Stimulated activated CD4-positive, alpha-beta T cell treated with anti-CD3 and anti-CD28 coated beads, Interleukin-15, amount 100 ng/mL, for 1 hour (primary cell): Measurements from ENCODE around the gene FN3KRP.

ENCODE experiments used
- DNase-seq, 2 donors: peaks; one replicate each; pipeline ENCODE4 v3.0.0-alpha.2; 2020; ENCODE audit warnings: low read depth in 1 of 2, low spot score in 1 of 2

Gene FN3KRP

GRCh38 chr17:82687375-82687861 is 29.1 kb upstream of the FN3KRP start:
- no peak for DNase-seq

DNA sequence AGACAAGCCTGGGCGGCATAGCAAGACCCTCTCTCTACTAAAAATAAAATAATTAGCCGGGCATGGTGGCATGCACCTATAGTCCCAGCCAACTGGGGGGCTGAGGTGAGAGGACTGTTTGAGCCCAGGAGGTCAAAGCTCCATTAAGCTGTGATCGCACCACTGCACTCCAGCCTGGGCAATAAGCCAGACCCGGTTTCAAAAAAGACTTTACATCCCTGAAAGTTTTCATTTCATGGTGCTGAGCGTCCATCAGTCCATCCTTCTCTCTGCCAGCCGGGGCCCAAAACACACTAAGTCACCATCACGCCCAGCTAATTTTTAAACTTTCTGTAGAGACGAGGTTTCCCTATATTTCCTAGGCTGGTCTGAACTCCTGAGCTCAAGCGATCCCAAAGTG is 28.6 kb upstream of the FN3KRP start:
- DNase-seq, result no peak

DNA sequence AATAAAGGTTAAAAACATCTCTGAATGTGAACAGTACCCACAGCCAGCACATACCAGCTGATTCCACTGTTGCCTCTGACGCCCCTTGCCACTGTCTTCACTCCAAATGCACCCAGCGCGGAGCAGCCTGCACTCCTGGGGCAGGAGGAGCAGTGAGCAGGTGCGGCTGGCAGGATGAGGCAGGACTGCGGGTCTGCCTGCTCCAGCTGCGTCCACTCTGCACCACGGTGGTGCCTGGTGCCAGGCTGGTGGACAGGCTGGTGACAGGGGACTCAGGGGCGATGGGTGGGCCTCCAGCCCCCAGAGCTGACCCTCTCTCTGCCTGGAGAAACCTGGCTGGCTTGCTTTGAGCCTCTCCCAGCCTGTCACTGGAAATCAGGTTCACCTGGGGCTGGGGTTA is 27.4 kb upstream of the FN3KRP start:
- no peak for DNase-seq

- DNase-seq, result no peak
These were observed 25.6 kb upstream of the FN3KRP start for GRCh38 chr17:82690786-82691489.

GRCh38 chr17:82691714-82692113 is 24.8 kb upstream of the FN3KRP start:
- no peak for DNase-seq

- no peak for DNase-seq
These were observed 24.2 kb upstream of the FN3KRP start for GRCh38 chr17:82692268-82692667.

DNA sequence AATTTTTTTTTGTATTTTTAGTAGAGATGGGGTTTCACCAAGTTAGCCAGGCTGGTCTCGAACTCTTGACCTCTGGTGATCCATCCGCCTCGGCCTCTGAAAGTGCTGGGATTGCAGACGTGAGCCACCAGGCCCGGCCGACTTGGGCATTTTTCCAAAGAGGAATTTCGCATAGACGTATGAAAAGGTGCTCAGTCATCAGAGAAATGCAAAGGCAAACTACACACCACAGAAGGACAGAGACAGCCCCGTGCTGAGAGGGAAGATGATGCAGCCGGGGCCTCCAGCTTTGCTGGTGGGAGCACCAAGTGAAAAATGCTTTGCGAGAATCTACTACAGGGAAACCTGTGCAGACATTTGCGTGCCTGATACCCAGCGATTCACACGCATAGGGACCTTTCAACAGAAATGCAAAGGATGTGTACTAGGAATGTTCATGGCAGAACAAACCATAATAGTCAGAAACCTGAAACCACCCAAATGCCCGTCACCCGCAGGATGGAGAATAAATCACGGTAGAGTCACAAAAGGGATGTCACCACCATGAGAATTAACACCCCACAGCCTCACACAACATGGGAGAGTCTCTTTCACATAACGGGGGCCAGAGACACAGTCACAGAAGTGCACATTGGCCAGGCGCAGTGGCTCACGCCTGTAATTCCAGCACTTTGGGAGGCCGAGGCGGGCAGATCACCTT is 23.2 kb upstream of the FN3KRP start:
- no peak for DNase-seq

- DNase-seq, result no peak
These were observed 21.9 kb upstream of the FN3KRP start for GRCh38 chr17:82694647-82695046.

DNA sequence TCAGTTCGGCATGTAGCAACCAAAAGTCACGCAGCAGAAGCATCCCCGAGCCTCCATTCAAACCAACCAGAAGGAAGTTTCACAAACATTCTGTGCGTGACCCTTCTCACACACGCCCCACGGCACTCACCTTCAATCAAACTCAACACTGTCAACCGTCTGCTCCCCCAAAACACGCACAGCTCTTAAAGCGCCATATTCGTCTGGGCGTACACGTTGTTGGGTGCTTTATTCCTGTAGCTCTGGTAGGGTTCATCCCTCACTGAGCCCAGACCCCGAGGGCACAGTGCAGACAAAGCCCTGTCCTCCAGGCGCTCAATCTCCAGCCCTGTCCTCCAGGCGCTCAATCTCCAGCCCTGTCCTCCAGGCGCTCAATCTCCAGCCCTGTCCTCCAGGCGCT is 20.2 kb upstream of the FN3KRP start:
- DNase-seq, result no peak

DNA sequence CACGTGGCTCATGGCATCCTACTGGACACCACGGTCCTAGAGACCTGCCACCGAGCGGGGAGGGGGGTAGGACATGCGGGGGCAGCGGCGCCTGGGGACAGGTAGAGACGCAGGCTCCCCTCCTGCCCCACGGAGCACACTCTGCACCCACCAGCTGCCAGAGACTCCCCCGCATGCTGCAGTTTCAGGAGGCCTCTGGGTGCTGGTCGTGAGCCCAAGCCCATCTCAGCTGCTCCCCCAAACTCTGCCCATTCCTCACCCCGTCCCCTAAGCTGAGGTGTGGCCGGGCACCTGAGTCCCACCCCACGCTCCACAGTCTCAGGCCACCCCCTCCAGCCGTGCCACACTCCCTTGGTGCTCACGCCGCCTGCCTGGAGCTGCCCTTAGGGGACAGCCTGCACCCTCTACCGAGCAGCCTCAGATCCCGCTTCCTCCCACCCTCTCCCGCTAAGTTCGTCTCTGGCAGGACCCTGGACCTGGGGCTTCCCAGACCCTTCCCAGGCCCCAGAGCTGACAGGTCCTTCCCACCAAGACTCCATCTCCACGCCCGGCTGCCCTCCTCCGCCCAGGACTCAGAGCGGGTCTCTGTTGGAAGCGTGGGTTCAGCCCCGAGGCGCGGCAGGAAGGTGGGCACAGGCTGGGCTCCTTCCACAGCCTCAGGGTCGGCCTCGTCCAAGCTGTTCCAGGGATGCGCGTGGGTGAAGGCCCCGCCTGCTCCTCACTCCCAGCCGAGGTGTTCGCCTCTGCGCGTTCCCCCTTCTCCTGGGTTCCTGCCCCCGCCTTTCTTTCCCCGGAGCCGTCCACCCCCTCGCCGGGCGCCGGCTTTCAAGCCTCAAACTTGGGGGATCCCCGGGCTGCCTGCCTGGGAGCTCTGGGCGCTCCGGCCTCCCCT is 19.3 kb upstream of the FN3KRP start:
- DNase-seq, result no peak

DNA sequence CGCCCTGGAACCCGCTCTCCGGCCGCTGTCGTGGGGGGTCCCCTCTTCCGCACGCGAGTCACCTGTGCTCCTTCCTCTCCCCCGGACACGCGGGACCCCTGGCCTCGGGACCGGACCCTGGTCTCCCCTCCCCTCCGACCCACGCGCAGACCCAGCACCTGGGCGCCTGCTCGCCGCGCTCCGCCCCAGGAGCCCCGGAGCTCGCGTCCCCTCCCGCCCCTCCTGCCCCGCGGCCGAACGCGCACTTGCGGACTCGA is 18.8 kb upstream of the FN3KRP start:
- DNase-seq, result no peak

DNA sequence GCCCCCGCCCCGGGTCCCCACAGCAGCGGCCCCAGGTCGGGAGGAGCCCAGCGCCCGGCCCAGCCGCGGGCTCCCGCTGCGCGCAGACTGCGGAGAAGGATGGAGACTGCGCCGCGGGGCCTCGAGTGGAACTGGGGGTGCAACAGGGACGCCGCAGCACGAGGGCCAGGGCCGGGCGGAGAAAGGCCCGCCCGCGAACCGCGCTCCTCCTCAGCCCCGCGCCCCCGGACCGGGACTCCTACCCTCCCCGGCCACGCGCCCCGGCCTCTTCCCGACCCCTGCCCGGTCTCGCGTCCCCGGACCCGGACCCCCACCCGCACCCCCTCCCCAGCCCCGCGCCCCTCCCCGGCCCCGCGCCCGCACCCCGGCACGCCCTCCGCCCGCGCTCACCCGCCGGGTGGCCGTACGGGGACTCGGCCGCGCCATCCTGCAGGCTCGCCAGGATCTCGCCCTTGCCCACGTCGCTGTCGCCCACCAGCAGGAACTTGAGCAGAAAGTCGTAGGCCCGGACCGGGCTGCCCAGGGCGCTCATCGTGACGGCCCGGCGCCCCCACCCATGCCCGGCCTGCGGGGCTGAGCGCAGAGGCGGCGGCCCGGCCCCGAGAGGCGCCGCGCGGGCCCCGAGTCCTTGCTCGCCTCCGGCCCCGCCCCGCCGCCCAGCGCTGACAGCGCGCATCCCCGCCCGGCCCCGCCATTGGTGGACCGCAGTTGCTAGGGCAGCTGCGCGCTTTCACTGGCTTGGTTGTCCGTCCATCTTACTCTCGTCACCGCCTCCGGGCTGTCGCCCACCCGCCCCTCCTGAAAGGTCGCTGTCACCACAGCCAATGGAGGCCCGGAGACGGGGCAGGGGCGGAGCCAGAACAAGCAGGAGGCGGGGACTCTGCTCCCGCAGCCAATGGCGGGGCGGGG is 18.2 kb upstream of the FN3KRP start, which contains the start of gene RAB40B:
Gene RAB40B (minus strand): TSS at position 634 of the 909 bp plus-strand sequence. CDS start 102 bp downstream, at position 532.
- peak; percentile 96 to 99 for DNase-seq

GRCh38 chr17:82698974-82699442 is 17.5 kb upstream of the FN3KRP start:
- DNase-seq, result no peak

DNA sequence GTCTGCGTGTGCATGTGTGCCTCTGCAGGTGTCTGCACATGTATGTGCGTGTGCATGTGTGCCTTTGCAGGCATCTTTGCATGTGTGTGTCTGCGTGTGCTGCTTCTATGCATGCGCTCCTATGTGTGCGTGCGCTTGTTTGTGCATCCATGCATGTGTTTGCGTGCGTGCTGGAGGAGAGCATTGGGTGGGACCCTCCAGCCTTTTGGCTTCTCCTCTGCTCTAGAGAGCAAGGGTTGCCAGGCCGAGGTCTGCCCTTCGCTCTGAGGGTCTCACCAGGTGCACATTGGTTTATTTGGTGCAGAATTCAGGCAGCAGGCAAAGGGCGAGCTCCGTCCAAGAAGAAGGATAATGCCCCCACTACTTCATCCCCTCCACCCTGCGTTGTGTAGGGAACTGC is 17.0 kb upstream of the FN3KRP start:
- DNase-seq, result no peak

- DNase-seq, result no peak
These were observed 14.1 kb upstream of the FN3KRP start for GRCh38 chr17:82702231-82702927.

DNA sequence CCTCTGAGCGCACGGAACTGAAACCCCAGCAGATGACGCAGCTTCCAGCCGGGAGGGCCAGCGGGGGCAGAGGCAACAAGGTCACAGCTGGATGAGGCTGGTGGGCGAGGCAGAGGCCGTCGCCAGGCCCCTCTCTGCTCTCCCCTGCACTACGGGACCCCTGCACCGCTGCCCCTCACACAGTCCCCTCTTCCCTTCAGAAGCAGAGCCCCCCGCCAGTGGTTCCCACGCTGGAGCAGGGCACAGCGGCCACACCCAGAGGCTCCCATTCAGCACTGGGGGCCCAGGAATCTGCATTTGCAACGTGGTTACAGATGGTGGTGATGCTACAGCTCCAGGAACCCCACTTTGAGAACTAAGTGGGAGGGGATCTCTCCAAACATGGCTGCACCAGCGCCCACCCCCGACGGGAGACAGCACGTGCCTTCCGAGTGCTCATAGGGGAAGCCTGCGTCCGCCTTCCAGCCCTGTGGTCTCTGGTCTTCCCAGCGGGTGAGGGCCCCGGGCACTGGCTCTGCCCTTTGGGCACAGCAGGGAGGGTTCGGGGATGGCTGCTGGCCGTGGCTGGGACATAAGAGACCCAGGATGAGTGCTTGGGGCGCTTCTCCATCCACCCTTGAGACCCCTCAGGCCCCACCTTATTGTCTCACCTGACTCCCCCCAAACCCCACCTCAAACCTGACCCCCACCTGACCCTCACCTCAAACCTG is 13.3 kb upstream of the FN3KRP start:
- DNase-seq, result no peak

- DNase-seq, result no peak
These were observed 12.3 kb upstream of the FN3KRP start for GRCh38 chr17:82703935-82704865.

DNA sequence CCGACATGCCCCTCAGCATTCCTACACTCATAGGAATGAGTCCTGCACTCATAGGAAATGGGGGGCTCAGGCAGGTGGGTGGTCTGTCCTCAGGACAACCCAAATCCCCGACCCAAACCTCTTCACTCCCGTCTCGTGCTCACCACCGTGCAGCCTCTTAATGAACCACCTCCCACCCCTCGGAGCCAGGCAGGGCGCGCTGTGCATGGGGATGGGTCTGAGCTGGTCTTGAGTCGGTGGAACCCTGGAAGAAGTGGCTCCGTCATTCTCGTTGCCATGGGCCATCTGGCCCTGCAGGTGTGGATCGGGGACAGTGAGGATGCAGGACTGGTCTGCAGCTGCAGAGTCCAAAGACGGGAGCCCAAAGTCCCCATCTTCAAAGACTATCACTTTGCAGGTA is 11.6 kb upstream of the FN3KRP start:
- no peak for DNase-seq
